Liver (tissue), 3 donors: ENCODE results near the gene CACNA1S.

Source experiments
- CTCF ChIP-seq: fragments of 150-350 bp; IDR thresholded peaks from 2 replicates; pipeline ENCODE4 v1.5.1; 2017; ENCODE audit warnings: improper control_type of control experiment, low read depth, low read length; ENCODE audit not compliant: missing input control
- EGR1 ChIP-seq, 2 donors: IDR thresholded peaks; 2 replicates each; pipeline ENCODE4 v1.6.1; 2016 to 2018; ENCODE audit warnings: antibody characterized with exemption in 2 of 2, low read depth in 2 of 2
- HNF4A ChIP-seq, 2 donors: conservative IDR thresholded peaks; 2 replicates each; pipeline ENCODE4 v1.6.1; 2016; ENCODE audit warnings: antibody characterized with exemption in 2 of 2, mild to moderate bottlenecking in 2 of 2
- HNF4G ChIP-seq: IDR thresholded peaks from 2 replicates; pipeline ENCODE4 v1.6.1; 2016; ENCODE audit warnings: antibody characterized with exemption
- REST ChIP-seq: IDR thresholded peaks from 2 replicates; pipeline ENCODE4 v1.6.1; 2016; ENCODE audit warnings: antibody characterized with exemption, mild to moderate bottlenecking
- RXRA ChIP-seq, 2 donors: IDR thresholded peaks; 2 replicates each; pipeline ENCODE4 v1.6.1; 2017 to 2018; ENCODE audit warnings: antibody characterized with exemption in 2 of 2, mild to moderate bottlenecking in 1 of 2
- TAF1 ChIP-seq: conservative IDR thresholded peaks from 2 replicates; pipeline ENCODE4 v1.6.1; 2016; ENCODE audit warnings: antibody characterized with exemption, mild to moderate bottlenecking
- YY1 ChIP-seq: IDR thresholded peaks from 2 replicates; pipeline ENCODE4 v1.6.1; 2016; ENCODE audit warnings: antibody characterized with exemption, mild to moderate bottlenecking
- TF ChIP-seq, protein P1 (sequence below): IDR thresholded peaks from 2 replicates; pipeline ENCODE4 v1.6.1; 2016; ENCODE audit warnings: antibody characterized with exemption
- TF ChIP-seq, protein P2 (sequence below): IDR thresholded peaks from 2 replicates; pipeline ENCODE4 v1.6.1; 2016; ENCODE audit warnings: antibody characterized with exemption
- donor health status: healthy.
- donor health status: healthy.

DNA sequence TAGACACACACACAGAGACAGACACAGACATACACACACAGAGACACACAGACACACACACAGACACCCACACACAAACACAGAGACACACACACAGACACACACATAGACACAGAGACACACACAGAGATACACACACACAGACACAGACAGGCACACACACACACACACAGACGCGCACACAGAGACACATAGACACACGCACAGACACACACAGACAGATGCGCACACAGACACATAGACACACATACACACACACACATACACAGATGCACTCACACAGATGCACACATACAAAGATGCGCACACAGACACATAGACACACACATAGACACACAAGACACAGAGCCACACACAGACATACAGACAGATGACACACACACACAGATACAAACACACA lies 104.7 kb downstream of the CACNA1S start:
- TF ChIP-seq CTCF, result no peak
- TF ChIP-seq, protein P1, sequence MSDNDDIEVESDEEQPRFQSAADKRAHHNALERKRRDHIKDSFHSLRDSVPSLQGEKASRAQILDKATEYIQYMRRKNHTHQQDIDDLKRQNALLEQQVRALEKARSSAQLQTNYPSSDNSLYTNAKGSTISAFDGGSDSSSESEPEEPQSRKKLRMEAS, result no peak
- TF ChIP-seq, protein P2, sequence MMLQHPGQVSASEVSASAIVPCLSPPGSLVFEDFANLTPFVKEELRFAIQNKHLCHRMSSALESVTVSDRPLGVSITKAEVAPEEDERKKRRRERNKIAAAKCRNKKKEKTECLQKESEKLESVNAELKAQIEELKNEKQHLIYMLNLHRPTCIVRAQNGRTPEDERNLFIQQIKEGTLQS, result no peak
- no peak for TF ChIP-seq TAF1
- no peak for TF ChIP-seq HNF4A (conservative IDR thresholded peaks at IDR 0.05)
- no peak for TF ChIP-seq EGR1 (IDR thresholded peaks at IDR 0.05; ENCODE audit: low read depth in 2 of 2)
- TF ChIP-seq RXRA (IDR thresholded peaks at IDR 0.05), result no peak
- TF ChIP-seq REST, result no peak
- TF ChIP-seq YY1, result no peak
- no peak for TF ChIP-seq HNF4G
